Measurements from ENCODE around the gene NAT9.

NAT9 gene

DNA sequence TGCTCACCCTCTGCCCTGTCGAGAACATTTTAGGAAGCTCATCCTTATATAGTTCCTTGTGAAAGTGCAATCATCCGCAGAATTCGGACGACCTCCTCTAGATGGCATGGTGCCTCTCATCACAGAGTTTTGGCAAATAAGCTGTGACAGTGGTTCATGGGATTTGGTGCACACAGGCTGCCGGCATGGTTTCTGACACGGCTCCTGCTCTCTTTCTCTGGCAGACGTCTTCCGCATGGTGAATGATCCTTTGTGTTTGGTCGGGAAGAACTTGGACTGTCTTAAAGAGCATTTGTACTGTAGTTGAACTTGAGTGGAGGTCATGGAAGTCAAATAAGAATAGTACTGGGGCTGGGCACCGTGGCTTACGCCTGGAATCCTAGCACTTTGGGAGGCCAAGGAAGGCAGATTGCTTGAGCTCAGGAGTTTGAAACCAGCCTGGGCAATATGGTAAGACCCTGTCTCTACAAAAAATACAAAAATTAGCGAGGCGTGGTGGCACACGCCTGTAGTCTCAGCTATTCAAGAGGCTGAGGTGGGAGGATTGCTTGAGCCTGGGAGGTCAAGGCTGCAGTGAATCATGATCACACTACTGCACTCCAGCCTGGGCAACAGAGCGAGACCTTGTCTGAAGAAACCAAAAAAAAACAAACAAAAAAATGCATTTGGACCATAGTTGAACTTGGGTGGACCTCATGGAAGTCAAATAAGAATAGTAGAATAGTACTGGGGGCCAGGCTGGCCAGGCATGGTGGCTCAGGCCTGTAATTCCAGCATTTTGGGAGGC lies 34.7 kb upstream of the NAT9 start:
- Histone ChIP-seq H3K18ac (ENCODE audit: low read length) (no peak overlapping the region), H4K8ac (ENCODE audit: low read depth, low read length) (no peak overlapping the region), H3K9ac (ENCODE audit: low read length) (no peak overlapping the region), H2BK120ac (ENCODE audit: insufficient read depth, low read length, poor library complexity) (no peak overlapping the region), H2AK5ac (ENCODE audit: low read length) (no peak overlapping the region), H3K9me3 (ENCODE audit: insufficient read depth, low read depth, low read length) (peaks cover 2% of the 10 kb centered on the region), H4K91ac (ENCODE audit: low read depth, low read length) (no peak overlapping the region), H3K79me2 (ENCODE audit: control insufficient read depth, insufficient read depth, low read length, poor library complexity) (no peaks in the 10 kb centered on the region), H3K27ac (ENCODE audit: low read depth, low read length) (no peak overlapping the region), H3K27me3 (ENCODE audit: insufficient read depth, low read length) (no peaks in the 10 kb centered on the region), H3K23ac (ENCODE audit: low read length) (no peak overlapping the region), H2BK5ac (ENCODE audit: low read depth, low read length, poor library complexity) (no peak overlapping the region), H3K36me3 (ENCODE audit: control insufficient read depth in 1 of 2, insufficient read depth in 2 of 2, low read length in 2 of 2) (peaks cover 13 to 15% of the 10 kb centered on the region in 2 experiments), H2BK12ac (ENCODE audit: low read length) (no peak overlapping the region), H4K12ac (ENCODE audit: low read depth, low read length) (no peak overlapping the region), H3K79me1 (ENCODE audit: low read length) (no peaks in the 10 kb centered on the region), H3K14ac (ENCODE audit: low read length) (no peak overlapping the region), H3K4ac (ENCODE audit: low read depth, low read length) (no peak overlapping the region), H2AFZ (ENCODE audit: insufficient read depth, low read length, poor library complexity) (no peak overlapping the region), H3K4me3 (ENCODE audit: low read depth, low read length) (no peak overlapping the region), H3K4me1 (ENCODE audit: control insufficient read depth in 1 of 2, insufficient read depth in 2 of 2, low read length in 2 of 2) (no peaks in the 10 kb centered on the region), H3K4me2 (ENCODE audit: low read length) (no peak overlapping the region)
- DNase-seq: no peak
- WGBS (ENCODE audit: extremely low coverage, insufficient coverage, insufficient read length): no CpG with 5 or more reads among the region's 15 CpGs

DNA sequence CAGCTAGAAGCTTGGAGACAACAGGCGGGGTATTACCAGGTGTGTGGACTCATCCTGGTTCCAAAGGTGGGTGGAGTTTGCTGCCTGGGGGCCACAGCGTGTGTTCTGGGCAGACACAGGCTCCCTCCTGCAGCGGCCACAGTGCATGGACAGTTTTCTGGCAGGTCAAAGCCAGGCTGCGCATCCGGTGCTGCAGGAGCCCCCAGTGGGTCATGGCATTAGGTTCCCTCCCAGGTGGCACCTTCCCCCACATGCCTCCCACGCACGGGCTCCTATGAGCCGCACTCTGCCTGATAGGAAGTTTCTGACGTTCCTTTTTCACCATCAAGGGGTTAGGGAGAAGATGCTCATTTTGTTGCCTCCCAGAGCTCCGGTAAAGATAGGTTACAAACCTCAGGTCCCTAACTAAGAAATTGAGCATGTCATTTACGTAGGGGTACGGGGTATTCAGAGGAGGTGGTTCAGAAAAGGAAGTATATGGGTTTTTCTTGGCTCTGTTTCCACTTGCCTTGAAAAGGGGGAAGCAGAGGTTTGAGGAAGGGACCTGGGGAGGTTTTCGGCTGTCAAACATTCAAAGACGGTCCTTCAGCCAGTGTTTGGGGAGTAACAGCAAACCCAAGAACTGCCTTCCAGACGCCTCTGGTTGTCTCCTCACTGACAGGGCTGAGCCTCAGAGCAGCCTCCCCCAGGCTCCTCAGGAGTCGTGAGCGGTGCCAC lies 32.7 kb upstream of the NAT9 start:
- Histone ChIP-seq H2AFZ (ENCODE audit: insufficient read depth, low read length, poor library complexity) (no peak overlapping the region), H4K8ac (ENCODE audit: low read depth, low read length) (no peak overlapping the region), H3K79me2 (ENCODE audit: control insufficient read depth, insufficient read depth, low read length, poor library complexity) (no peaks in the 10 kb centered on the region), H3K4me2 (ENCODE audit: low read length) (no peak overlapping the region), H2BK5ac (ENCODE audit: low read depth, low read length, poor library complexity) (no peak overlapping the region), H3K79me1 (ENCODE audit: low read length) (no peaks in the 10 kb centered on the region), H3K4me3 (ENCODE audit: low read depth, low read length) (no peak overlapping the region), H2BK12ac (ENCODE audit: low read length) (no peak overlapping the region), H3K9me3 (ENCODE audit: insufficient read depth, low read depth, low read length) (no peaks in the 10 kb centered on the region), H3K18ac (ENCODE audit: low read length) (no peak overlapping the region), H3K36me3 (ENCODE audit: control insufficient read depth in 1 of 2, insufficient read depth in 2 of 2, low read length in 2 of 2) (peaks cover 17% of the 10 kb centered on the region in 2 experiments), H3K14ac (ENCODE audit: low read length) (no peak overlapping the region), H4K91ac (ENCODE audit: low read depth, low read length) (no peak overlapping the region), H3K23ac (ENCODE audit: low read length) (no peak overlapping the region), H3K4ac (ENCODE audit: low read depth, low read length) (no peak overlapping the region), H3K4me1 (ENCODE audit: control insufficient read depth in 1 of 2, insufficient read depth in 2 of 2, low read length in 2 of 2) (no peaks in the 10 kb centered on the region), H4K12ac (ENCODE audit: low read depth, low read length) (no peak overlapping the region), H3K9ac (ENCODE audit: low read length) (no peak overlapping the region), H2AK5ac (ENCODE audit: low read length) (no peak overlapping the region), H3K27ac (ENCODE audit: low read depth, low read length) (no peak overlapping the region), H2BK120ac (ENCODE audit: insufficient read depth, low read length, poor library complexity) (no peak overlapping the region), H3K27me3 (ENCODE audit: insufficient read depth, low read length) (no peaks in the 10 kb centered on the region)
- no peak for DNase-seq
- WGBS (ENCODE audit: extremely low coverage, insufficient coverage, insufficient read length): no CpG with 5 or more reads among the region's 17 CpGs

DNA sequence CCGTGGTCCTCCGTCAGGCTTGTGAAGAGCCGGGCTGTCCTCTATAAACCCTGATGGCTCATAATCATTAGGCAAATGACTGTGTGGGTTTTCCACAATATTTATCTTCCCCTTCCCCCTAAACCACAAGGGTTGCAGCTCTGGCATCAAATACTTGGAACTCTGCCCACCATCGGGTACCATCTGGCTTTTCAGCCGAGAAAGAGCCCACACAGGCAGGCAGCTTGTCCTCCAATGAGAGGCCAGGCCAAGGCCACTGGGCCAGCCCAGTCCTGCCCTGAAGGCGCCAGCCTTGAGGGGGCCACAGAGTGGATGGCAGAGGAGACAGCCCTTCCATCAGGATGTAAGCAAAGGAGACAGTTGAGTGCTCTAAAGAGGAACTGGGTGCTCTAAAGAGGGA lies 31.8 kb upstream of the NAT9 start:
- Histone ChIP-seq H3K4ac (ENCODE audit: low read depth, low read length) (no peak overlapping the region), H2BK5ac (ENCODE audit: low read depth, low read length, poor library complexity) (no peak overlapping the region), H3K23ac (ENCODE audit: low read length) (no peak overlapping the region), H4K8ac (ENCODE audit: low read depth, low read length) (no peak overlapping the region), H3K4me2 (ENCODE audit: low read length) (no peak overlapping the region), H2BK12ac (ENCODE audit: low read length) (no peak overlapping the region), H2BK120ac (ENCODE audit: insufficient read depth, low read length, poor library complexity) (no peak overlapping the region), H3K18ac (ENCODE audit: low read length) (no peak overlapping the region), H3K79me1 (ENCODE audit: low read length) (no peaks in the 10 kb centered on the region), H3K27ac (ENCODE audit: low read depth, low read length) (no peak overlapping the region), H3K9me3 (ENCODE audit: insufficient read depth, low read depth, low read length) (no peaks in the 10 kb centered on the region), H3K4me3 (ENCODE audit: low read depth, low read length) (no peak overlapping the region), H3K27me3 (ENCODE audit: insufficient read depth, low read length) (no peaks in the 10 kb centered on the region), H3K79me2 (ENCODE audit: control insufficient read depth, insufficient read depth, low read length, poor library complexity) (no peaks in the 10 kb centered on the region), H3K14ac (ENCODE audit: low read length) (no peak overlapping the region), H4K12ac (ENCODE audit: low read depth, low read length) (no peak overlapping the region), H4K91ac (ENCODE audit: low read depth, low read length) (no peak overlapping the region), H3K4me1 (ENCODE audit: control insufficient read depth in 1 of 2, insufficient read depth in 2 of 2, low read length in 2 of 2) (no peaks in the 10 kb centered on the region), H2AFZ (ENCODE audit: insufficient read depth, low read length, poor library complexity) (no peak overlapping the region), H3K36me3 (ENCODE audit: control insufficient read depth in 1 of 2, insufficient read depth in 2 of 2, low read length in 2 of 2) (peaks cover 17% of the 10 kb centered on the region in 2 experiments), H2AK5ac (ENCODE audit: low read length) (no peak overlapping the region), H3K9ac (ENCODE audit: low read length) (no peak overlapping the region)
- DNase-seq: no peak
- WGBS (ENCODE audit: extremely low coverage, insufficient coverage, insufficient read length): no CpG with 5 or more reads among the region's 6 CpGs

DNA sequence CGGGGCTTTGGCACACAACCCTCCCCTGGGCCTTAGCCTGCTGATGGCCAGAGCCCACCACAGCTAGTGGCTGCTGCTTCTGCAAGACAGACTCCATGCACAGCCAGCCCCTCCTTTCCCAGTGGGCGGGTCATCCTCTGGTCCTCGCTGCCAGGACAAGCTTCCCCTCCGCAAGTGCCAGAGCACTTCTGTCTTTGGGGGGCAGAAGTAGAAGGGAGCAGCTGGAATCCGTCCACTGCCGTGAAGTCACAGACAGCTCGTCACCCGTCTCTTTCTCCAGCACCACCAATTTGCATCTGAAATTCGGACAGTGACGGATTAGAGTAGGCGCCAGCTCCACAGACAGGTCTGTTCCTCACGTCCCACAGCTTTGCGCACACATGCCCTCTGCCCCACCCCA lies 31.3 kb upstream of the NAT9 start:
- no peaks in the 10 kb centered on the region for H3K27me3 ChIP-seq (ENCODE audit: insufficient read depth, low read length)
- no peaks in the 10 kb centered on the region for H3K4me1 ChIP-seq (ENCODE audit: control insufficient read depth in 1 of 2, insufficient read depth in 2 of 2, low read length in 2 of 2)
- no peak overlapping the region for H2BK5ac ChIP-seq (ENCODE audit: low read depth, low read length, poor library complexity)
- no peak overlapping the region for H2BK12ac ChIP-seq (ENCODE audit: low read length)
- H2AFZ ChIP-seq (ENCODE audit: insufficient read depth, low read length, poor library complexity): no peak overlapping the region
- no peaks in the 10 kb centered on the region for H3K79me2 ChIP-seq (ENCODE audit: control insufficient read depth, insufficient read depth, low read length, poor library complexity)
- H4K8ac ChIP-seq (ENCODE audit: low read depth, low read length): no peak overlapping the region
- no peak overlapping the region for H3K14ac ChIP-seq (ENCODE audit: low read length)
- no peak overlapping the region for H3K27ac ChIP-seq (ENCODE audit: low read depth, low read length)
- no peak overlapping the region for H3K4me2 ChIP-seq (ENCODE audit: low read length)
- H3K4ac ChIP-seq (ENCODE audit: low read depth, low read length): no peak overlapping the region
- peaks cover 15 to 17% of the 10 kb centered on the region in 2 experiments for H3K36me3 ChIP-seq (ENCODE audit: control insufficient read depth in 1 of 2, insufficient read depth in 2 of 2, low read length in 2 of 2)
- no peak overlapping the region for H3K9ac ChIP-seq (ENCODE audit: low read length)
- no peak overlapping the region for H2AK5ac ChIP-seq (ENCODE audit: low read length)
- no CpG with 5 or more reads among the region's 13 CpGs for WGBS (ENCODE audit: extremely low coverage, insufficient coverage, insufficient read length)
- H4K12ac ChIP-seq (ENCODE audit: low read depth, low read length): no peak overlapping the region
- no peaks in the 10 kb centered on the region for H3K9me3 ChIP-seq (ENCODE audit: insufficient read depth, low read depth, low read length)
- no peak overlapping the region for H4K91ac ChIP-seq (ENCODE audit: low read depth, low read length)
- no peak overlapping the region for H2BK120ac ChIP-seq (ENCODE audit: insufficient read depth, low read length, poor library complexity)
- no peak overlapping the region for H3K18ac ChIP-seq (ENCODE audit: low read length)
- no peaks in the 10 kb centered on the region for H3K79me1 ChIP-seq (ENCODE audit: low read length)
- DNase-seq: no peak
- H3K23ac ChIP-seq (ENCODE audit: low read length): no peak overlapping the region
- H3K4me3 ChIP-seq (ENCODE audit: low read depth, low read length): no peak overlapping the region

Data from trophoblast cell (in vitro differentiated cells and primary cell).